Measurements from ENCODE around the gene RMRP.
"Not testable (repeated sequence)": the region's sequence is repeated elsewhere in the genome, so short reads cannot be mapped to it uniquely, and the experiment has no call there.

Gene RMRP

GRCh38 chr9:35652829-35653209, 5.0 kb downstream of the RMRP start:
- no peak overlapping the region for H3K4me3 ChIP-seq (ENCODE audit: low read length)
- TF ChIP-seq CTCF (IDR thresholded peaks at IDR 0.05; ENCODE audit: insufficient read depth, low read depth, low read length, missing control alignments), result no peak
- DNase-seq (ENCODE audit: low read depth), result no peak

GRCh38 chr9:35651956-35652828, 5.6 kb downstream of the RMRP start:
- H3K4me3 ChIP-seq (ENCODE audit: low read length), result no peak overlapping the region
- TF ChIP-seq CTCF (IDR thresholded peaks at IDR 0.05; ENCODE audit: insufficient read depth, low read depth, low read length, missing control alignments), result no peak
- DNase-seq (ENCODE audit: low read depth), result peak; percentile 88

GRCh38 chr9:35650341-35651158, 7.3 kb downstream of the RMRP start, which contains the start of gene SIT1:
Gene SIT1 (minus strand): TSS chr9:35650931. CDS start chr9:35650853, 78 bp downstream.
- H3K4me3 ChIP-seq (ENCODE audit: low read length), result no peak within 1 kb of the TSS
- no peak for TF ChIP-seq CTCF (IDR thresholded peaks at IDR 0.05; ENCODE audit: insufficient read depth, low read depth, low read length, missing control alignments)
- DNase-seq (ENCODE audit: low read depth), result no peak

- H3K4me3 ChIP-seq (ENCODE audit: low read length), result no peak overlapping the region
- no peak for DNase-seq (ENCODE audit: low read depth)
- TF ChIP-seq CTCF (IDR thresholded peaks at IDR 0.05; ENCODE audit: insufficient read depth, low read depth, low read length, missing control alignments), result no peak
These were observed 8.1 kb downstream of the RMRP start for GRCh38 chr9:35649431-35650340.

- peak; percentile 91 for DNase-seq (ENCODE audit: low read depth)
- peak; percentile 72 for TF ChIP-seq CTCF (IDR thresholded peaks at IDR 0.05; ENCODE audit: insufficient read depth, low read depth, low read length, missing control alignments)
- H3K4me3 ChIP-seq (ENCODE audit: low read length), result peak overlapping the region; percentile 73
These were observed 11.1 kb downstream of the RMRP start for GRCh38 chr9:35646533-35647265.

GRCh38 chr9:35646153-35646532, 11.7 kb downstream of the RMRP start:
- TF ChIP-seq CTCF (IDR thresholded peaks at IDR 0.05; ENCODE audit: insufficient read depth, low read depth, low read length, missing control alignments), result peak; percentile 45
- peak; percentile 83 for DNase-seq (ENCODE audit: low read depth)
- peak overlapping the region; percentile 73 for H3K4me3 ChIP-seq (ENCODE audit: low read length)

- not testable (repeated sequence) for DNase-seq (ENCODE audit: low read depth)
- peak overlapping the region; percentile 73 for H3K4me3 ChIP-seq (ENCODE audit: low read length)
These were observed 12.1 kb downstream of the RMRP start for GRCh38 chr9:35645736-35646135.
